NCI-H2029 (cell line): ENCODE measurements around the gene CCDC27.

Source experiments
- DNase-seq: peaks from one replicate; lab custom pipeline; 2025; lab: John Stamatoyannopoulos, UW

Gene CCDC27

DNA sequence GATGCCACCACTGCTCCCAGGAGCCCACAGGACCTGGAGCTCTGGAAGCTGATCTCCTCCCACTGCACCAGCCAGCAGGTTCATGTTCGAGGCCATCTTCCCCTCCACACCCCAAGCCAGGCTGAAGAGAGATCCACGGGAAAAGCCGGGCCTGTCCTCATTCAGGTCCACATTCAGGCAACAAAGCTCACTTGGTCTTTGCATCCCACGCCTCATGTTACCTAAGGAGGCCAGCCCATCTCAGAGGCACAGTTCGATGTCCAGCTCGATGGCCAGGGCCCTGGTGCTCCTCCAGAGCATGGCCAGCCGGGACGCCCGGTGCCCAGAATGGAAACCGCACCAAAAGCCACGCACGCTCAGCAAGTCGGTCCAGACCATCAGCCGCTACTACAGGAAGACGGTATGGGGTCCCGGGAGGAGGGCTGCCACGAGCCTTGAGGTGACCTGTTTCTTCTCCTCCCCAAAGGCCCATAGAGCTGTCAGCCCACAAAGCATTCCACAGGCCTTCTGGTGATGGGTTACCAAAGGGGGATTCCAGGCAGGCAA lies at the start of gene CCDC27:
Gene CCDC27 (plus strand): TSS at position 51 of the 546 bp plus-strand sequence. CDS start 32 bp downstream, at position 83.
- DNase-seq: no peak

DNA sequence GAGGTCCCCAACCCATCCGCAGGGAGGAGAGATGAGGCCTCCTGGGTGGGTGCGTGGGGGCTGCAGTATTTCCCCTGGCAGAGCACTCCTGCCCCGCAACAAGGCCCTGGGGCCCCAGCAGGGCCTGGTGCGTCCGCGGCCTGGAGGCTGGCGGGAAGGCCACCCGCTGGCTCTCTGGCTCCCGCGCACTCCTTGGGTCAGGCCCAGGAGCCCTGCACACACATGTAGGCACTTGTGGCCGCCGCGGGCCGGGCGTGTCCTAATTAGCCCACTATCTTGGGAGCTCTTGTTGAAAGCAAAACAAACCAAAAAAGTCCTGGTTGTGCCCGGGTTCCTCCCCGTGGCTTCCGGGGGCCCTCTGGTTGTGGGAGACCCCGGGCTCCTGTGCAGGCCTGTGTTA lies 49.7 kb upstream of the CCDC27 start:
- no peak for DNase-seq

DNA sequence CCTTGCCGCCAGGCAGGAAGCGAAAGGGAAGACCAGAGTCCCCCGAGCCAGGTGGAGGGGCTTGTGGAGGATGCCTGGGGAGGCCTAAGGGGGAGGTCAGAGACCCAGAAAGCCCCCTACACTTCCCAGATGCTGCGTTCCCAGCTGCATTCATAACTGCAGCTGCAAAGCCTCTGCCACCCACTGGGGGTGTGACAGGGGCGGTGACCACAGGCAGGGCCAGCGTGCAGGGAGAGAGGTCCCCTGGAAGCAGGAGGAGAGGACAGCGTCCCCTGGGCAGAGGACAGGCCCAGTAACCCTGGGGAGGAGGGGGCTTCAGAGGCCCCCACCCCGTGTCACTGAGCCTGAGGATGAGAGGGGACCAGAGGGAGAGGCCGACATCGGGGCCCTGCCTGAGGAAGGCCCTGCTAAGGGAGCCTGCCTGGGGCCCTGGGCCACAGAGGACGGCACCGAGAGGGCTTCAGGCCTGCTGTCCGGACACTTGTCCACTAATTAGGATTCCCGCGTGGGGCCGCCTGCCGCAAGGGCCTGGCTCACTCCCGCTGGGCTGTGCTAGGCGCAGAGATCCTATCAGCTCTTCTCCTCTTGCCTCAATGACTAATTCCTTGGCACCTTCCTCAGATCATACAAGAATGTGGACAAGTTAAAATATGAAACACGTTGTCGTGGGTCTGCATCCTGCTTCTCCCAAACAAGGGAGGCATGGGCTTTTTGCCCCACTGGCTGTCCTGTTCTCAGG lies 49.1 kb upstream of the CCDC27 start:
- DNase-seq: no peak

DNA sequence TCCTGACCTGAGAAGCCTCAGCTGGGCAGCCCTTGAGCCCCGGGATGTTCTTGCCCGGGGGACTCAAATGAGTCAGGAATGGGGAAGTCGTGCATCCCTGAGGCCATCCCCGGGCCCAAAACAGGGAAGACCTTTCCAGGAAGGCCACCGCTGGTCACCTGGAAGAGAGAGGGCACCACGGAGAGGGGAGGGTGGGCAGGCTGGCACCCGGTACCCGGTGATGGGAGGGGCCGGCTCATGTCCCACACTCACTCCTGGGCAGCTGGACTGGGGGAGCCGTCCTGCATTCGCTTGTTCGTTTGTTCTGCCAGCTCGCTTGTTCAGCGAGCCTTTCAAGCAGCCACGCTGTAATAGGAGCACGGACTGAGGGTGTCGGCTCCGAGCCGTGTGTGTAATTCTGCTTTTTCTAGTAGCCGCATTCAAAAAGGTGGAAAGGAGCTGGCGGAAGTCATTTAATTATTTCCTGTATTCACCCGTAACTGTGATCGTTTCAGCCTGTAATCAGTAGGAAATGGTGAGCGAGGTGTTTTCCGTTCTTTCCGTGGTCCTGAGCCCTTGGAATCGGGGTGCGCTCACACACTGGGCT lies 48.4 kb upstream of the CCDC27 start:
- DNase-seq: no peak

DNA sequence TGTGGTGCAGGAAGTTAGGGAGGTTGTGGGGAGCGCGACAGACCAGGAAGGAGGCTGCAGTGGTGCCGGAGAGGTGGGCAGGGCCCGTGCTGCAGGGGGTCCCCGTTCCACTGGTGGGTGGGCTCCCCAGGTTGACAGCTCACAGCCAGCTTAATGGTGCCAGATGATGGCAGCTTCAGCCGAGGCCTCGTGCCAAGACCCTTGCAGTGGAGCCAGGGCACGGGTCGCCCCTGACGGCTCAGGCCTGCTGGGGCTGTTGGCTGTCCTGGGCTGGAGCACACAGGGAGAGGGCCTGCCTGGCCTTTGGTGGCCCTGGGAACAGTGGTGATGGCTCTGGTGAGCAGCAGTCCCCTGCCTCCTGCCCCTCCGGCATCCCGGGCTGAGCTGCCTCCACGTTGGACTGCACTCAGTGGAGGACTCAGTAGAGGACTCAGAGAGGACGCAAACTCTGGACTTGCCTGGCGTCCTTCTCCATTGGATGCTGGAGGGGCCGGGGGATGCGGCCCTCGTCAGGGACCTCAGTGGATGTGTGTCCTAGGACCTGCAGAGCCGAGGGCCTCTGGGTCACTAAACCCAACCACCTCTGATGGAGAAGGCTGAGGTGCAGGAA lies 46.8 kb upstream of the CCDC27 start:
- DNase-seq: no peak

DNA sequence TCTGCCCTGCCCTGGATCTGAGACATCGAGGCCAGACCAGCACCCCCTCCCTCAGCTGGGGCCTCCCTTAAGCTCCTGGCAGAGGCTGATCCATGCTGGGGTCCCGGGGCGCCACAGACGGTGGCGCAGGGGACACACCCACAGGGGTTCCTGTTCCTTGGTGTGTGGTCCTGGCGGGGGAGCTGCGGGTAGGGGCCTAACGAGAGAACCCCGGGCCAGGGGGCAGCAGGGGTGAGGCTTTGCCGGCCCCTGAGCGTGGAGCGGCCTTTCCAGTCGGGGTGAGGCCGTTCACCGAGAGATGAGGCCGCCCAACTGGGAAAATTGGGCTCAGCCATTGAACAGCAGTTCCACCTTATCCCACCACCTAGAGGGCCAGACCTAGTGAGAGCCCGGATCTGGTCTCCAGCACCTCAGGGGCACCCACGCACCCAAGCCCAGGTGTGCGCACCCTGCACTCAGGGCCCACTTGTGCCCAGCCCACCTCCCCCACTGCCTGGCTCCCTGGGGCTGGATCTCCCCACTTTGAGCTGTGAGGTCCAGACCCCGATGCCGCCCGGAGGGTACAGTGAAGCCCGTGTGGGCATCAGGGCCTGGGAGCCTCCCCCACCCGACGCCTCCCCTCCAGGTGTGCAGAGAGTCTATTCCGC lies 45.5 kb upstream of the CCDC27 start:
- no peak for DNase-seq

DNA sequence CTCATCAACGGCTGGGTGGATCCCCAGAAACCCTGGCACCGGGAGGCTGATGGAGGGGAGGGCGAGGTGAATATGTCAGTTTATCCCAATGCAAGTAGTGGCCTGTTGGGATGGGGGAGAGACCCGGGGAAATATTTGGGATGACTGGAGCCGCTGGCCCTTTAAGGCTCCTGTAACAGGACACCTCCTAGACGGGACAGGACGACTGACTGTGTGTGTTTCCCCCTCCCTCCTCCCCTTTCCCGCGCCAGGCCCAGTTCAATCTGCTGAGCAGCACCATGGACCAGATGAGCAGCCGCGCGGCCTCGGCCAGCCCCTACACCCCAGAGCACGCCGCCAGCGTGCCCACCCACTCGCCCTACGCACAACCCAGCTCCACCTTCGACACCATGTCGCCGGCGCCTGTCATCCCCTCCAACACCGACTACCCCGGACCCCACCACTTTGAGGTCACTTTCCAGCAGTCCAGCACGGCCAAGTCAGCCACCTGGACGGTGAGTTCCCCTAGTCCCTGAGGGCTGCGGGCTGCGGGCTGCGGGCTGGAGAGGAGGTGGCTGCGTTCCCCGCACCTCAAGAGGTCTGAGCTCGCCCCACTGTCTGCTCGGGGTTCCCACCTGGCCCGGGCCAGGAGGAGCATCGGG lies 44.8 kb upstream of the CCDC27 start:
- DNase-seq: no peak

DNA sequence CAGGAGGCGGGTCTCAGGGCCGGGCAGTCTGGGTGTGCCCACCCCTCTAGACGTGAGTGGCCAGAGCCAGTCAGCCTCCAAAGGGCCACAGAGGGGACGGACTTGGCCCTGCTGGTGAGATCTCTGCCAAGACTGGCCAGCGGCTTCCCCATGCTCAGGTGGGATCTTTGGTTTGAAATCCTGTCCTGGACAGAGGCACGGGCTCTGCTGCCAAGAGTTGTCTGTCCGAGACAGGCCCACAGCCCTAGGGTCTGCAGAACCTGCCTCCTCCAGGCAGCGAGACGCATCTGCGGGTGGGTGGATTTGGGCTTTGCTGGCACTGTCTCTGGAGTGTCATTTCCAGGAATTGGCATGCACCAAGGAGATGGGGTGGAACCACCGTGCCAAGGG lies 44.3 kb upstream of the CCDC27 start:
- DNase-seq: no peak

DNA sequence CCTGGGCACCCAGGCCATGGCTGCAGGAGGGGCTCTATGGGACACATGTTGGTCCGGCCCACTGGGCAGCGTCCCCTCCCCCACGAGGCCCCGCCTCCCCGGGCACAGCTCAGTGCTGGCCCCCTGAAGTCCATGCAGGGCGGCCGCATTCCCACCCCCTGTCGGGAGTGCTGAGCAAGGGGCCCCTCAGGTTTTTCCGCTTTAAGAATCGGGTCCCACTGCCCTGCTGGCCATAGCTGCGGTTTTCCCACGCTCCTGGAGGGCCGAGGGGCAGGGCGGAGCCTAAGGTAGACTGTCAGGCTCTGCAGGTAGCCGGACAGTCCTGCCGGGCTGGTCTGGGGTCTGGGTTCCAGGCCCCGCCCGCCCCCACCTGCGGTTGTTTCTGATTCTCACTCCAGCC lies 43.5 kb upstream of the CCDC27 start:
- no peak for DNase-seq

DNA sequence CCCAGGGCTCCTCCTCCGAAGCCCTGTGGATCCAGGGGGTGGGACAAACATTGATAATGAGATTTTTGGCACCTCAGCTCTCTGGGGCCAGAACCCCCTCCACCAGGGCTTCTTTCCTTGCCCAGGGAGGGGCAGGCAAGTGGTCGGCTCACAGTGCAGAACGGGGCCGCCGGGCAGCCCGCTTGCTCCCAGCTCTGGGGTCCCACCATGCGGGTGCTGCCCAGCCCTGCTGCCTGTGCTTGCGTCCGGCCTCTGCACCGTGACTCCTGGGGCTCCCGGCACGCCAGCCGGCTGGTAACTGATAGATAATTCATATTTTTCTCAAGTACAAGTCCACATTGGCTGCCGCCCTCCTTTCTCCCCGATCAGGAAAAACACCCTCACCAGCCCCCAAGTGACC lies 42.0 kb upstream of the CCDC27 start:
- DNase-seq: no peak

DNA sequence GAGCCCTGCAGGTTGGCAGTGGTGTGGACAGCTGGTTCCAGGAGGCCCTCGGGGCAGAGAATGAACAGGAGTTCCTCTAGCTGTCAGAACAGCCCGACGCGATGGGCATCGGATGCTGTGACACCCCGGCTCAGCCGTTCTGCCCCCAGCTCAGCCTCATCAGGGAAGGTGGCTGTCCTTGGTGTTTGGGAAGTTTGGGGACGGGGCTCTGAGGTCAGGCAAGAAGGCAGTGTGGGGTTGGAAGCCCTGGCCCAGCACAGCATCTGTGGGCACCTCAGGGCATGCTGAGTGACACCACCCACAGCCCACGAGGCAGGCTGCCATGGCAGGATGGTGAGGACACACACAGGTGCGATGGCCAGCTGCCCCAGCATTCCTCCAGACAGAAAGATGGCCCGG lies 40.9 kb upstream of the CCDC27 start:
- DNase-seq: no peak

DNA sequence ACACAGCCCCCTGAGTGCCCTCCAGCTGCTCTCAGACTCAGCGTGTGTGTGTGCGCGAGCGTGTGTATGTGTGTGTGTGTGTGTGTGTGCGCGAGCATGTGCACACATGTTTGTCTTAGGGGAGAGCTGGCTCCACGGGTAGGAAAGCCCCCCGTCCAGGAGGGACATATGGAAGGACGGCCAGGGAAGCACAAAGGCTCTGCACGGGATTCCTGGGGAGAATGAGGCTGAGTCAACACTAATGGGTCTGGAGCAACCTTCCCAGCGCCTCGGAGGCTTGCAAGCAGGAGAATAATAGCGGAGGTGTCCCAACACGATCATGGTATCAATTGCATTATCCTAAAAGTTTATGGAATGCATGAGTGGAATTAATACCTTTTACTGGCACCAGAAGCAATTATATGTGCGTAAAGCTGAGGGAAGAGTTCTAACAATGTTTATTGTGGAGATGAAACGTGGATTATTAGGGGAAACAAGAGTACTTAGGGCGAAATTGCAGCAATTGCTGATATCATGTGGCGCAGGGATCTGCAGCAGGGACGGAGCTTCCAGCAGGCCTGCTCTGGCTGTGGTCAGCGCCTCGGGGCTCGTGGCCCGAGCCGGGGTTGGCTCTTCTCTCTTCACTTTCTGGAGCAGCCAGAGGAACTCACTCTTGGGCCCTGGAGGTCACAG lies 40.3 kb upstream of the CCDC27 start:
- no peak for DNase-seq

DNA sequence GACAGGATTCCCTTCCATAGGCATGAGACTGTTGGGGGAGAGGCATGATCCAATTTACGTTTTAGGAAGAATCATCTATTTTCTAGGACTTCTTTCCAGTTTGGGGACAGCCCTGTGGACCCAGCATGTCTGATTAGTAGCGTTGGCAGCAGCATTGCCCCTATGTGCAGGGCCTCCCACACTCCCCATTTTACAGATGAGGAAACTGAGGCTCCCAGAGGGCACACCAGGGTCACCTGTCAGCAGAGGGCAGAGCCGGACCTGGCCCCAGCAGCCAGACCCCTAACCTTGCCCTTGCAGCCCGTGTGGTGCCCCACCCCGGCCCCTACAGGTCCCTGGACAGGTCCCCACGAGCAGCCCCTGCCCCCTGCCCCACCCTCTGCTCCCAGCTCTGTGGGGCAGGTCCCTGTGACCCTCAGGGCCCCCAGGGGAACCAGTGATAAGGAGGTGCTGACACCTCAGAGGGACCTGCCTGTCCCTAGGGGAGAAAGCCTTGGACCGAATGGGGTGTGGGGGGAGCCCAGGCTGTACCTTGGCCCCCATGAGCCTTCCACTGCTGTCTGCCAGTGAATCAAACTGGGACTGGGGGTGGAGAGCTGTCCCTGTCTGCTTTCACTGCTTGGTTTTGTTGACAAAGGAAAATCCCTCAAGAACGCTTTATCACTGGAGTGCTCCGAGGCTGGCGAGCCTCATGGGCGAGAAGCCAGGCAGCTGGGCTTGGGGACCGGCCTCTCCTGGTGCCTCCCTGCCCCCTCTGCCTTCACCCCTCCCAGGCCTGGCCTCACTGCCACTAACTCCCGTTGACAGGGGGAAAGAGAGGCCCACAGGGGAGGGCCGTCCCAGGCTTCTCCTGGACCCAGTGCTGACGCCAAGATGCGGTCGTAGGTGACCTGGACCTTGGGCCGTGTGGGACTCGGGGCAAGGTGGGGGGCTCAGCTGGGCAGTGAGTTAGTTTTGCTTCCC lies 39.4 kb upstream of the CCDC27 start:
- no peak for DNase-seq

DNA sequence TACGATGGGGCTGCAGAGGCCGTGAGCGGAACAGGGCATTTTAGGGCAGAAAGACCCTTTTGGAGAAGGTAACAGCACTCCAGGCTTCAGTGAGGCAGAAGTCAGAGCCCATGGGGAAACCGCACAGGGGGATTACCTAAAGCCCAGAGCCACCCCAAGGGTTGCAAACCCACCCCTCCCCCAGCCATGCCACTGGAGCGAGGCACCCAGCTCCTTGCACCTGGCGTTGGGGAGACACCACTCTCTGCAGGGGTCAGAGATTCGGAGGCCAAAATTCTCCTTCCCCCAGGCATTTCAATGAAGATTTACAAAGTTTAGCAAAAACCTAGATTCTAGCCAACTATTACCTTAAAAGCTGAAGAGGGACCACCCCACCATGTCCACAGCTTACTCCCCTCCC lies 38.4 kb upstream of the CCDC27 start:
- no peak for DNase-seq

DNA sequence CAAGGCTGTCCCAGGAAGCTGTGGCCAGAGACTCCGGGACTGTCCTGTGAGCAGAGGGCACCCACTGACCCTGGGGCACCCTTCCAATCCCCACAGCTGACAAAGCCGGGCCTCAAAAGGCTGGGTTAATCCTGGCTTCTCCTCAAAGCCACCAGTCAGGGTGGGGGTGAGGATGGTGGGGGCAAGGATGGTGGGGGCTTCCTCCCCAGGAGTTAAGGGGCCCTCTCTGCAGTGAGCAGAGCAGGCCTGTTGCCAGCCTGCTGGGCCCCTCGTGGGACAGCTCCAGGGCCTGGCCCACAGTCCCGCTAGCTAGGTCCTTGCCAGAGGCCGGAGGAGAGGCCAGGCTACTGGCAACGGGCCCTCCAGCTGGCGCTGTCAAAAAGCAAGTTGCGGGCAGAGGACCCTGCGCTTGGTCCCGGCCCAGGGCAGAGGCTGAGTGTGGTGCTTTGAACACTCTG lies 37.9 kb upstream of the CCDC27 start:
- DNase-seq: no peak

DNA sequence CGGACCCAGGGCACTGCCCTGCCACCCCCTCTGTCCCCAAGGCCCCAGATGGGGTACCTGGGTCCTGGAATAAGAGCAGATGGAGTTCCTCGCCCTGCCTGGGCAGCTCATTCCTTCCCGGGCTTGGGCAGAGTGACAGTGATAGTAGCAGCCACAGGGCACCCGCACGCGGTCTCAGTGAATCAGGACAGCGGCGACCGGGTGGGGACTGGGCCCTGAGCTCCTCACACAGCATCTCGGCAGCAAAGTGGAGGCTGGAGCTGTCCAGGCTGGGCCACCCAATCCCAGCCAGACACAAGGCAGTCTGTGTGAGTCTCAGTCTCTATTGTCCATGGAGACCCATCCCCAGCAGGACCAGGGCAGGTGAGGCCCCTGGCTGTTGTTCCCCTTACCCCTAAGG lies 37.4 kb upstream of the CCDC27 start:
- DNase-seq: no peak

DNA sequence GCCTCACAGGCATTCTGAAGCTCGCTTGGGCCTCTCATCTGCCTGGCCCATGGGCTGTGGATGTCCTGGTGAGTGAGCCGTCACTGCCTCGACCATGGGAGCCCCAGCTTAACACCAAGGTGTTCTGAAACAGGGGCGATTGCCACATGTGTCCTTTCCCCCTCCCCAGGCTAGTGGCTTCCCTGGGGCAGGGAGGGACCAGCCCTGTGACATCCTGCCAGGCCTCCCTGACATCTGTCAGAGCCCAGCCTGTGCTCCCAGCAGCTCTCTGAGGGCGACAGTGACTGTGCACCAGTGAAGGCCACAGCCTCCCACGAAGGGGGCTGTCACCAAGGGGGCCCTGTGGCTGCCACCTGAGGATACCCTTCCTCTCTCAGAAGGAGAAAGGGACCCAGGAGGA lies 35.9 kb upstream of the CCDC27 start:
- DNase-seq: no peak

DNA sequence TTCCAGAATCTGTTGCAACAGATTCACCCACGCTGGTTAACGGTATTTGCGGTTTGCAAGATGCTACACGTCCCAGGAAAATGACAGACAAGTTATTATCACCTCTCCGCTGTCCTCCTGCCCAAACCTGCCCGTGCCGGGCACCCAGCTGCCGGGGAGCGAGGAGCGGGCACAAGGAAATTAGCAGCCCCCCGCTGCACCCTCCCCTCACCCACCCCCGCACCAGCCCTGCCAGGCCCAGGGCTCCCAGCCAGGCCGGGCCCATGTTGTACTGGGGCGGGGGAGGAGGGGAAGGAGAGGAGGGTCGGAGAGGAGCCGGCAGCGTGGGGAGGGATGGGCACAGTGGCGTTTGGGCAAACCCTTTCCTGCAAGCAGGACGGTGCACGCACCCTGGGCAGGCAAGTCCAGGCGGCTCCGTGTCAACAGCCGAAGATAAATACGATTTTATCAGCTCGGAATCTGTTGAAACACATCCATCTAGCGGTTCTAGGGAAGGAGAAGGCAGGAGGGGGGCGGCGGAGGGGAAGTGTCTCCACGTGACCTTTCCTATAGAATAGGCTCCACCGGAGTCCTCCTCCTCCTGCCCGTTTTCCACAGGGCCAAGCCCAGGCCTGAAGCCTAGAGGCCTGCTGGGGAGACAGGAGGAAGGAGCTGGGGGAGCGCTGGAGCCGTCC lies 35.1 kb upstream of the CCDC27 start:
- DNase-seq: no peak

DNA sequence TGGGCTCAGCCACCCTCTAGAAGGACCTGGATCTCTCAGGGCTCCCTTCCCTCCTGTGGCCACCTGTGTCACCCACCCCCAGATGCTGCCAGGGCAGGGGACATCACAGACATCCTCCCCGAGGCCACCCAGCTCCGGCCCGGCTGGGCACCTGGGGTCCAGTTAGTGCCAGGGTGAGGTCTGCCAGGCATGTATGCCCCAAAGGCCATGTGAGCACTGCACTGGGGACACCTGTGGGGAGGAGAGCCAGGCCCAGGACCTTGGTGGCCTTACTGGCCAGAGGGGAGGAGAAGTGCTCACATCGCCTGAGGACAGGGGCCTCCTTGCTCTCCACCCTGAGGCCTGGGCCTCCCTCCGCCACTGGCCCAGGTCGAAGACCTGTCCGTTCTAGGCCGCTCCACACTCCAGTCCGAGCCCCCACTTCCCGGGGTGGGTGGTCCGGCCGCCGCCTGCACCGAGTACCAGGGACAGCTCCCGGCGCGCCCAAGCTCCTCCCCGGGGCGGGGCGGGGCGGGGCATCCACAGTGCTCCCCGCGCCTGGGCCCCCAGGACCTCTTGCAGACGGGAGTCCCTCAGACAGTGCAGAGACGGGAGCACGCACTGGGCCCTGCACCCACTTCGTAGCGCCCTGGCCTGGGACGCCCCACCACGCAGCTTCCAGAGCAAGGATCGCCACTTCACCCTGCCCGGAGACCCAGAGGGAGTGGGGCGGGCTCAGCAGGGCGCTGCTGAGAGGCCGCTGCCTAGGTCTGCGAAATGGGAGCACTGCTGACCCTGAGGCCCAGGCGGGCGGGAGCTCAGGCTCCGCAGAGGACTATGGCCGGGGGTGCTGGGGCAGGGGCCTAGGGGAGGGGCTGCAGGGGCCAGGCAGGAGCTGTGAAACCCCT lies 34.3 kb upstream of the CCDC27 start:
- no peak for DNase-seq
